Endodermal cell (in vitro differentiated cells): Measurements from ENCODE around the gene TACR1. TPM values are rescaled to one million over a fixed set of nuclear protein-coding genes. Genes with fewer than 3 reads are reported as not detected.
"Not testable (repeated sequence)": the region's sequence is repeated elsewhere in the genome, so short reads cannot be mapped to it uniquely, and the experiment has no call there.

Experiments used
- DNase-seq: peaks from one replicate; pipeline ENCODE4 v3.0.0-alpha.2; 2017
- H3K27ac ChIP-seq: 2 replicates; pipeline ENCODE4 v1.5.1; 2013; ENCODE audit warnings: mild to moderate bottlenecking, low read depth, low read length, moderate library complexity
- H3K27me3 ChIP-seq: 2 replicates; pipeline ENCODE4 v1.6.1; 2013; ENCODE audit warnings: mild to moderate bottlenecking, low read length, moderate library complexity; ENCODE audit not compliant: insufficient read depth, control insufficient read depth, poor library complexity, severe bottlenecking
- H3K36me3 ChIP-seq: 2 replicates; pipeline ENCODE4 v1.7.0; 2013; ENCODE audit warnings: mild to moderate bottlenecking, low read length, moderate library complexity; ENCODE audit not compliant: control insufficient read depth, insufficient read depth
- H3K4me1 ChIP-seq: one replicate; pipeline ENCODE4 v1.7.0; 2013; ENCODE audit warnings: low read length; ENCODE audit not compliant: control insufficient read depth, insufficient read depth
- H3K4me3 ChIP-seq: 2 replicates; pipeline ENCODE4 v1.5.1; 2013; ENCODE audit warnings: mild to moderate bottlenecking, low read length, moderate library complexity
- H3K9ac ChIP-seq: 2 replicates; pipeline ENCODE4 v1.6.1; 2013; ENCODE audit warnings: mild to moderate bottlenecking, low read length, moderate library complexity; ENCODE audit not compliant: poor library complexity, severe bottlenecking; ENCODE audit errors: extremely low read depth
- H3K9me3 ChIP-seq: 2 replicates; pipeline ENCODE4 v1.6.1; 2013; ENCODE audit warnings: mild to moderate bottlenecking, low read length, moderate library complexity; ENCODE audit not compliant: control insufficient read depth
- H3K27ac Mint-ChIP-seq: 2 replicates; pipeline ENCODE4 v1.8.0; 2020; ENCODE audit warnings: mixed read lengths
- H3K27me3 Mint-ChIP-seq: 2 replicates; pipeline ENCODE4 v1.8.0; 2021; ENCODE audit warnings: mild to moderate bottlenecking, mixed read lengths; ENCODE audit not compliant: insufficient read depth
- H3K36me3 Mint-ChIP-seq: 2 replicates; pipeline ENCODE4 v1.8.0; 2020; ENCODE audit warnings: low read depth, mixed read lengths
- H3K4me1 Mint-ChIP-seq: 2 replicates; pipeline ENCODE4 v1.8.0; 2020; ENCODE audit warnings: mixed read lengths
- H3K4me3 Mint-ChIP-seq: 2 replicates; pipeline ENCODE4 v1.8.0; 2020; ENCODE audit warnings: mild to moderate bottlenecking, moderate library complexity, mixed read lengths
- H3K9me3 Mint-ChIP-seq: 2 replicates; pipeline ENCODE4 v1.8.0; 2020; ENCODE audit warnings: mild to moderate bottlenecking, mixed read lengths
- WGBS, 2 experiments: methylation state at CpG; one replicate each; pipeline versions ENCODE4 v1.1.5 to v1.1.7; 2013; ENCODE audit warnings: missing lambda C conversion rate in 2 of 2, mixed read lengths in 1 of 2; ENCODE audit not compliant: insufficient coverage in 1 of 2, insufficient read length in 1 of 2; 5-methylcytosine and 5-hydroxymethylcytosine counted together
- total RNA-seq, 2 donors: library from RNA; stranded (reverse); fragmentation: NEBNext Ultra II Directional in 1 of 2; extraction: Animal tissue kit (Norgen Biotek cat#: 25700) in 1 of 2; gene quantifications; 2 replicates in 1 of 2; 3 replicates in 1 of 2; pipeline ENCODE4 v1.2.1, GENCODE V29; 2021
- TF ChIP-seq, protein P1 (sequence below): fragments of 200-600 bp; sonication (generic); conservative IDR thresholded peaks from 2 replicates; pipeline ENCODE4 v1.5.0; 2021; ENCODE audit warnings: antibody characterized with exemption, mild to moderate bottlenecking

Gene TACR1
- total RNA-seq, 2 donors from 2014 or later = 0.09 to 0.69 TPM

DNA sequence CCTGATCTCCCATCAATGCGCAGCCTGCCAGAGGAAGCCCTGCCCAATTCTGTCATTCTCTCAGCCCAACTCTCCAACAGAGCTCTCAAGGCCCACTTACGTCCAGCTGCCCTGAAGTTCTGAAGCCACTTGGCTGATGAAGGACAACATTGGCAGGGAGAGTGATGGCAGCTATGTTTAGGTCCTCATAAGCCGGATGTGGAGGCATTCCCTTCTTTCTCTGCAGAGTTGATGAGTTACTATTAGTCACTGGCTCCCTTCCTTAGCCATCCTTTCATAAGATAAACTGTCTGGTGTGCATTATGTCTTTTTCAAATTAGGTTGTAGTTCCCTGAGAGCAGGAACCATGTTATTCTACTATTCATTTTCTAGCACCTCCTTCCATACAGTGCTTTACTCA, 22.5 kb upstream of the TACR1 start:
- TF ChIP-seq, protein P1, sequence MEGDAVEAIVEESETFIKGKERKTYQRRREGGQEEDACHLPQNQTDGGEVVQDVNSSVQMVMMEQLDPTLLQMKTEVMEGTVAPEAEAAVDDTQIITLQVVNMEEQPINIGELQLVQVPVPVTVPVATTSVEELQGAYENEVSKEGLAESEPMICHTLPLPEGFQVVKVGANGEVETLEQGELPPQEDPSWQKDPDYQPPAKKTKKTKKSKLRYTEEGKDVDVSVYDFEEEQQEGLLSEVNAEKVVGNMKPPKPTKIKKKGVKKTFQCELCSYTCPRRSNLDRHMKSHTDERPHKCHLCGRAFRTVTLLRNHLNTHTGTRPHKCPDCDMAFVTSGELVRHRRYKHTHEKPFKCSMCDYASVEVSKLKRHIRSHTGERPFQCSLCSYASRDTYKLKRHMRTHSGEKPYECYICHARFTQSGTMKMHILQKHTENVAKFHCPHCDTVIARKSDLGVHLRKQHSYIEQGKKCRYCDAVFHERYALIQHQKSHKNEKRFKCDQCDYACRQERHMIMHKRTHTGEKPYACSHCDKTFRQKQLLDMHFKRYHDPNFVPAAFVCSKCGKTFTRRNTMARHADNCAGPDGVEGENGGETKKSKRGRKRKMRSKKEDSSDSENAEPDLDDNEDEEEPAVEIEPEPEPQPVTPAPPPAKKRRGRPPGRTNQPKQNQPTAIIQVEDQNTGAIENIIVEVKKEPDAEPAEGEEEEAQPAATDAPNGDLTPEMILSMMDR = no peak
- 83 to 96% methylated on average over 3 of the region's 3 CpGs for WGBS, 2 experiments

DNA sequence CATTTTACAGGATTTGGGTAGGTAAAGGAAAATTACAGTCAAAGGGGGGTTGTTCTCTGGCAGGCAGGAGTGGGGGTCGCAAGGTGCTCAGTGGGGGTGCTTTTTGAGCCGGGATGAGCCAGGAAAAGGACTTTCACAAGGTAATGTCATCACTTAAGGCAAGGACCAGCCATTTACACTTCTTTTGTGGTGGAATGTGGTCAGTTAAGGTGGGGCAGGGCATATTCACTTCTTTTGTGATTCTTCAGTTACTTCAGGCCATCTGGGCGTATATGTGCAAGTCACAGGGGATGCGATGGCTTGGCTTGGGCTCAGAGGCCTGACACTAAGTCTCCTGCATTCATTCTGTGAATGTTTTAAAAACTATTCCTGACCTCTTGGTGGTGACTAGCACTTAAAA, 19.9 kb upstream of the TACR1 start:
- H3K4me3 ChIP-seq, H3K27me3 ChIP-seq, H3K4me1 ChIP-seq, H3K9me3 ChIP-seq, H3K27ac ChIP-seq, H3K27ac Mint-ChIP-seq, H3K9ac ChIP-seq, DNase-seq, H3K4me3 Mint-ChIP-seq, H3K36me3 ChIP-seq: not testable (repeated sequence)
- peaks cover 32% of the 10 kb centered on the region for H3K9me3 Mint-ChIP-seq
- WGBS, 2 experiments = 79 to 92% methylated on average over 2 to 4 of the region's 4 CpGs
- peaks cover 14% of the 10 kb centered on the region for H3K27me3 Mint-ChIP-seq
- H3K4me1 Mint-ChIP-seq = peaks cover 11% of the 10 kb centered on the region
- peaks cover 16% of the 10 kb centered on the region for H3K36me3 Mint-ChIP-seq

More for the DNA sequence above, 22.5 kb upstream of the TACR1 start:
- H3K9me3 Mint-ChIP-seq = peaks cover 32% of the 10 kb centered on the region
- H3K36me3 Mint-ChIP-seq = peaks cover 16% of the 10 kb centered on the region
- Histone ChIP-seq H3K27me3 (no peaks in the 10 kb centered on the region), H3K36me3 (no peaks in the 10 kb centered on the region), H3K27ac (no peak overlapping the region), H3K9ac (no peak overlapping the region), H3K4me1 (no peaks in the 10 kb centered on the region), H3K4me3 (no peak overlapping the region), H3K9me3 (no peaks in the 10 kb centered on the region)
- peaks cover 3% of the 10 kb centered on the region for H3K4me1 Mint-ChIP-seq
- peaks cover 9% of the 10 kb centered on the region for H3K27me3 Mint-ChIP-seq
- H3K27ac Mint-ChIP-seq = no peak overlapping the region
- DNase-seq = no peak
- no peak overlapping the region for H3K4me3 Mint-ChIP-seq

DNA sequence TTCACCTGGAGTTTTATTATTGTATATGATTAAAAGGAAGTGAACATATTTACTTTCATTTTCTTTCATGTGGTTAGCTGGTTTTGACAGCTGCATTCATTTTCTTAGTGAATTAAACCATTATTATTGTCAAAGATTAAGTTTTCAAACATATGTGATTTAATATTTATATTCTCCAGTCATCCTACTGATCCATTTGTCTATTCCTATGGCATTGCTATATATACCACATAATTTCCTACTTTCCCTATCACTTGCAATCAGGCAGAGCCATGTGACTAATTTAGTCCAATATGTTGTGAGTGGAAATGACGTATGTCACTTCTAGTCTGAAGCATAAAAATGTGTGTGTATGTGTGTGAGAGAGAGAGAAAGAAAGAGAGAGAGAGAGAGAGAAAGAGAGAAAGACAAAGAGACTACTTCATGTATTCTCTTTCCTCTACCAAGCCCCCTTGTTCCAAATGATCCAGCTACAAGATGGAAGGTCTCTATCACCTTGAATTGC, 12.0 kb upstream of the TACR1 start:
- Mint-ChIP-seq H3K27ac (no peak overlapping the region), H3K4me1 (peaks cover 21% of the 10 kb centered on the region), H3K36me3 (no peaks in the 10 kb centered on the region), H3K9me3 (no peaks in the 10 kb centered on the region), H3K27me3 (peaks cover 16% of the 10 kb centered on the region), H3K4me3 (no peak overlapping the region)
- no peaks in the 10 kb centered on the region for H3K9me3 ChIP-seq
- no peak overlapping the region for H3K9ac ChIP-seq
- no peak for DNase-seq
- H3K36me3 ChIP-seq = no peaks in the 10 kb centered on the region
- H3K4me1 ChIP-seq = no peaks in the 10 kb centered on the region
- peaks cover 21% of the 10 kb centered on the region for H3K27me3 ChIP-seq
- TF ChIP-seq, protein P1 = no peak
- H3K4me3 ChIP-seq = no peak overlapping the region
- no peak overlapping the region for H3K27ac ChIP-seq
- 92 to 100% methylated on average over 1 of the region's 1 CpG for WGBS, 2 experiments

DNA sequence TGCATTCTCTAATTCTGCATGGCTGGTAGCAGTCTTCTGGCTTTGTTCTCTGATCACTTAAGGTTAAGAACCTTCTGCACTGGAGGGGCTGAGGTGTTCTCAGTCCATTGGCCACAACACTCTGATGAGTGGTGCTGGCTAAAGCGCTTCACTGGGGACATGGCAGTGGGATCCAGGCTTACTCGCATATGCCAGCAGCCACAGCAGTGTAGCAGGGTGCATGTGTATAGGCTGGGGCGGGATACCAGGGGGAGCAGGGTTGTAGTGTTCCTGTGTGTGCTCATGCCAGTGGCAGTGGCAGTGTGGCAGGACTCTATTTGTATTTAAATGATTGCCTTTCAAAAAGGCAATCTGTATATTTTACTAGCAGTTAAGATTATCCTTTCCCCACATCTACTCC, 11.1 kb upstream of the TACR1 start:
- TF ChIP-seq, protein P1 = no peak
- Histone ChIP-seq H3K4me1 (no peaks in the 10 kb centered on the region), H3K27me3 (peaks cover 31% of the 10 kb centered on the region), H3K9me3 (no peaks in the 10 kb centered on the region), H3K9ac (no peak overlapping the region), H3K4me3 (no peak overlapping the region), H3K27ac (no peak overlapping the region), H3K36me3 (no peaks in the 10 kb centered on the region)
- H3K36me3 Mint-ChIP-seq = no peaks in the 10 kb centered on the region
- H3K4me3 Mint-ChIP-seq = no peak overlapping the region
- peaks cover 13% of the 10 kb centered on the region for H3K27me3 Mint-ChIP-seq
- no peak for DNase-seq
- peaks cover 17% of the 10 kb centered on the region for H3K4me1 Mint-ChIP-seq
- no peaks in the 10 kb centered on the region for H3K9me3 Mint-ChIP-seq
- no peak overlapping the region for H3K27ac Mint-ChIP-seq
- WGBS, 2 experiments = 94% methylated on average over 3 of the region's 3 CpGs; no CpG with 5 or more reads in 1 of the 2 experiments
